ENCODE data around the gene TTN. TPM values are rescaled to one million over a fixed set of nuclear protein-coding genes. Genes with fewer than 3 reads are reported as not detected.
A peak's percentile ranks its signal among the peaks of the same experiment; 100 is the strongest.

Gene TTN
- total and polyA plus RNA-seq, 3 donors from 2014 or later, result 2.6 to 49.1 (median 30.8) TPM

- Histone ChIP-seq H3K36me3 (ENCODE audit: low read depth, missing control alignments) (no peaks in the 10 kb centered on the region), H3K9me3 (no peaks in the 10 kb centered on the region), H3K4me1 (no peaks in the 10 kb centered on the region), H3K27ac (no peak overlapping the region), H3K27me3 (no peaks in the 10 kb centered on the region), H3K4me3 (no peak overlapping the region)
- 44 to 55% methylated on average over 2 of the region's 2 CpGs for WGBS, 2 donors
- DNase-seq, result no peak
- intact Hi-C loops (cut with DNase I; ENCODE audit: low total_unique reads), result no loop called here
- TF ChIP-seq, protein P1, sequence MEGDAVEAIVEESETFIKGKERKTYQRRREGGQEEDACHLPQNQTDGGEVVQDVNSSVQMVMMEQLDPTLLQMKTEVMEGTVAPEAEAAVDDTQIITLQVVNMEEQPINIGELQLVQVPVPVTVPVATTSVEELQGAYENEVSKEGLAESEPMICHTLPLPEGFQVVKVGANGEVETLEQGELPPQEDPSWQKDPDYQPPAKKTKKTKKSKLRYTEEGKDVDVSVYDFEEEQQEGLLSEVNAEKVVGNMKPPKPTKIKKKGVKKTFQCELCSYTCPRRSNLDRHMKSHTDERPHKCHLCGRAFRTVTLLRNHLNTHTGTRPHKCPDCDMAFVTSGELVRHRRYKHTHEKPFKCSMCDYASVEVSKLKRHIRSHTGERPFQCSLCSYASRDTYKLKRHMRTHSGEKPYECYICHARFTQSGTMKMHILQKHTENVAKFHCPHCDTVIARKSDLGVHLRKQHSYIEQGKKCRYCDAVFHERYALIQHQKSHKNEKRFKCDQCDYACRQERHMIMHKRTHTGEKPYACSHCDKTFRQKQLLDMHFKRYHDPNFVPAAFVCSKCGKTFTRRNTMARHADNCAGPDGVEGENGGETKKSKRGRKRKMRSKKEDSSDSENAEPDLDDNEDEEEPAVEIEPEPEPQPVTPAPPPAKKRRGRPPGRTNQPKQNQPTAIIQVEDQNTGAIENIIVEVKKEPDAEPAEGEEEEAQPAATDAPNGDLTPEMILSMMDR (IDR thresholded peaks at IDR 0.05), result no peak
- TF ChIP-seq POLR2A (IDR thresholded peaks at IDR 0.05), result no peak
These were observed 1.8 kb downstream of the TTN start for GRCh38 chr2:178805457-178805856.

GRCh38 chr2:178804791-178805190, 2.4 kb downstream of the TTN start:
- no peaks in the 10 kb centered on the region for H3K9me3 ChIP-seq
- H3K4me3 ChIP-seq, result no peak overlapping the region
- no peaks in the 10 kb centered on the region for H3K27me3 ChIP-seq
- H3K27ac ChIP-seq, result no peak overlapping the region
- DNase-seq, result no peak
- H3K36me3 ChIP-seq (ENCODE audit: low read depth, missing control alignments), result no peaks in the 10 kb centered on the region
- TF ChIP-seq, protein P1 (IDR thresholded peaks at IDR 0.05), result peak in 2 of 3 experiments; percentile 18 to 57
- TF ChIP-seq POLR2A (IDR thresholded peaks at IDR 0.05), result no peak
- intact Hi-C loops (cut with DNase I; ENCODE audit: low total_unique reads), result no loop called here
- 97 to 100% methylated on average over 2 to 3 of the region's 3 CpGs for WGBS, 2 donors
- no peaks in the 10 kb centered on the region for H3K4me1 ChIP-seq

- Histone ChIP-seq H3K27ac (no peak overlapping the region), H3K27me3 (no peaks in the 10 kb centered on the region), H3K4me1 (no peaks in the 10 kb centered on the region), H3K4me3 (no peak overlapping the region), H3K36me3 (ENCODE audit: low read depth, missing control alignments) (no peaks in the 10 kb centered on the region), H3K9me3 (no peaks in the 10 kb centered on the region)
- intact Hi-C loops (cut with DNase I; ENCODE audit: low total_unique reads), result no loop called here
- TF ChIP-seq, protein P1 (IDR thresholded peaks at IDR 0.05), result no peak
- TF ChIP-seq POLR2A (IDR thresholded peaks at IDR 0.05), result no peak
- 88 to 93% methylated on average over 7 of the region's 7 CpGs for WGBS, 2 donors
- no peak for DNase-seq
These were observed 6.7 kb downstream of the TTN start for GRCh38 chr2:178800510-178800909.

DNA sequence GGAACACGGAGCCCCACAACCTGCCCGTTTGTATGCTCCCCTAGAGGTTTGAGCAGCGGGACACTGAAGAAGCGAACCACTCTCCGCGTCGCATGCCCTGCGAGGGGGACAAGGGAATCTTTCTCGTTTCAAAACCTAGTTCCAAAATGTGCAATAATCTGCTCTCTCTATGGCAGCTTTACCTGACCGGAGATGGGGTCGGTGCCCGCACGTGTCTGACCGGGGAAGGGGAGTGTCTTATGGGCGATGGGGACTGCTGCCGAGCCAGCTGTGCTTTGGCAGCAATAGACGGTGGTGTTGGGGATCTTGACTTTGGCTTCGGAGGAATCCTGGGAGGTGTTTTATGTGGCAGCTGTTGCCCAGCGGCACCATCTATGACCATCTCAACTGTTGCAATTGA, 7.9 kb downstream of the TTN start:
- no peaks in the 10 kb centered on the region for H3K36me3 ChIP-seq (ENCODE audit: low read depth, missing control alignments)
- intact Hi-C loops (cut with DNase I; ENCODE audit: low total_unique reads), result loop anchor here (5.0 kb wide), 1 partner anchor 118 kb away; no protein-coding TSS in a partner anchor
- DNase-seq, result no peak

More for the DNA sequence above, 7.9 kb downstream of the TTN start:
- WGBS, 2 donors, result 60 to 78% methylated on average over 17 to 19 of the region's 19 CpGs
- TF ChIP-seq, protein P1 (IDR thresholded peaks at IDR 0.05), result no peak
- TF ChIP-seq POLR2A (IDR thresholded peaks at IDR 0.05), result no peak
- no peak overlapping the region for H3K4me3 ChIP-seq
- H3K27me3 ChIP-seq, result no peaks in the 10 kb centered on the region
- H3K9me3 ChIP-seq, result no peaks in the 10 kb centered on the region
- no peaks in the 10 kb centered on the region for H3K4me1 ChIP-seq
- H3K27ac ChIP-seq, result no peak overlapping the region

Data from testis (tissue), 3 donors.